ENCODE data around the gene CGB8.
"Not testable (repeated sequence)": the region's sequence is repeated elsewhere in the genome, so short reads cannot be mapped to it uniquely, and the experiment has no call there.

Gene CGB8

GRCh38 chr19:49030323-49030722, 18.6 kb downstream of the CGB8 start:
- DNase-seq (ENCODE audit: low read depth), result not testable (repeated sequence)

- DNase-seq (ENCODE audit: low read depth), result not testable (repeated sequence)
Measured at GRCh38 chr19:49029749-49030148, 19.2 kb downstream of the CGB8 start.

GRCh38 chr19:49028686-49029085, 20.2 kb downstream of the CGB8 start:
- DNase-seq (ENCODE audit: low read depth), result not testable (repeated sequence)

GRCh38 chr19:49025599-49025998, 23.3 kb downstream of the CGB8 start:
- not testable (repeated sequence) for DNase-seq (ENCODE audit: low read depth)

GRCh38 chr19:49025088-49025487, 23.8 kb downstream of the CGB8 start:
- DNase-seq (ENCODE audit: low read depth), result not testable (repeated sequence)

- DNase-seq (ENCODE audit: low read depth), result not testable (repeated sequence)
Measured at GRCh38 chr19:49024233-49024632, 24.7 kb downstream of the CGB8 start, which contains the start of gene CGB3. CGB3 (minus strand) TSS chr19:49024333; CDS start chr19:49023971, 362 bp downstream.

- no peak for DNase-seq (ENCODE audit: low read depth)
Measured at GRCh38 chr19:49022116-49022515, 26.8 kb downstream of the CGB8 start.

GRCh38 chr19:49020931-49021895, 27.7 kb downstream of the CGB8 start:
- no peak for DNase-seq (ENCODE audit: low read depth)

- DNase-seq (ENCODE audit: low read depth), result no peak
Measured at GRCh38 chr19:49020342-49020741, 28.6 kb downstream of the CGB8 start.

- peak; percentile 63 for DNase-seq (ENCODE audit: low read depth)
Measured at GRCh38 chr19:49019242-49019932, 29.5 kb downstream of the CGB8 start.

GRCh38 chr19:49018388-49019241, 30.3 kb downstream of the CGB8 start:
- not testable (repeated sequence) for DNase-seq (ENCODE audit: low read depth)

GRCh38 chr19:49017666-49018351, 31.1 kb downstream of the CGB8 start:
- DNase-seq (ENCODE audit: low read depth), result peak; percentile 55

- no peak for DNase-seq (ENCODE audit: low read depth)
Measured at GRCh38 chr19:49017041-49017665, 31.8 kb downstream of the CGB8 start, which contains the start of gene LHB. LHB (minus strand) TSS chr19:49017091; CDS start chr19:49017081, 10 bp downstream.

GRCh38 chr19:49016067-49016839, 32.7 kb downstream of the CGB8 start:
- DNase-seq (ENCODE audit: low read depth), result no peak

GRCh38 chr19:49014870-49015255, 34.0 kb downstream of the CGB8 start:
- DNase-seq (ENCODE audit: low read depth), result no peak

- DNase-seq (ENCODE audit: low read depth), result no peak
Measured at GRCh38 chr19:49014123-49014869, 34.6 kb downstream of the CGB8 start.

GRCh38 chr19:49011194-49011593, 37.7 kb downstream of the CGB8 start:
- no peak for DNase-seq (ENCODE audit: low read depth)

GRCh38 chr19:49010453-49010852, 38.5 kb downstream of the CGB8 start:
- no peak for DNase-seq (ENCODE audit: low read depth)

GRCh38 chr19:49009828-49010227, 39.1 kb downstream of the CGB8 start:
- DNase-seq (ENCODE audit: low read depth), result no peak

All from activated T-cell treated with anti-CD3 and anti-CD28 coated beads for 1 hour (primary cell).